NK-92 (cell line): ENCODE measurements around the gene B4GALT3.

Source experiments
- DNase-seq: peaks from one replicate; lab custom pipeline; 2025; ENCODE audit not compliant: unreplicated experiment; lab: John Stamatoyannopoulos, UW

The B4GALT3 gene

GRCh38 chr1:161163793-161164192, 13.5 kb downstream of the B4GALT3 start:
- DNase-seq: no peak

- DNase-seq: no peak
Observed at GRCh38 chr1:161162806-161163205, 14.5 kb downstream of the B4GALT3 start.

GRCh38 chr1:161162052-161162451, 15.3 kb downstream of the B4GALT3 start:
- no peak for DNase-seq

GRCh38 chr1:161161652-161162051, 15.7 kb downstream of the B4GALT3 start:
- DNase-seq: no peak

- DNase-seq: no peak
Observed at GRCh38 chr1:161160671-161161145, 16.6 kb downstream of the B4GALT3 start.

GRCh38 chr1:161159913-161160243, 17.4 kb downstream of the B4GALT3 start:
- no peak for DNase-seq

- peak; percentile 39 for DNase-seq
Observed at GRCh38 chr1:161159087-161159912, 18.0 kb downstream of the B4GALT3 start, which contains the start of gene USP21. USP21 (plus strand) TSS chr1:161159500; CDS start chr1:161160641, 1,141 bp downstream.

GRCh38 chr1:161158316-161159010, 18.8 kb downstream of the B4GALT3 start:
- no peak for DNase-seq

- DNase-seq: no peak
Observed at GRCh38 chr1:161157867-161158266, 19.4 kb downstream of the B4GALT3 start.

- peak; percentile 32 for DNase-seq
Observed at GRCh38 chr1:161153682-161154337, 23.5 kb downstream of the B4GALT3 start, which contains the start of gene UFC1. UFC1 (plus strand) TSS chr1:161153978; CDS start chr1:161153998, 20 bp downstream.

- no peak for DNase-seq
Observed at GRCh38 chr1:161153176-161153575, 24.1 kb downstream of the B4GALT3 start.

- DNase-seq: no peak
Observed at GRCh38 chr1:161145832-161146231, 31.5 kb downstream of the B4GALT3 start.

- DNase-seq: no peak
Observed at GRCh38 chr1:161140755-161141400, 36.4 kb downstream of the B4GALT3 start.

- no peak for DNase-seq
Observed at GRCh38 chr1:161139766-161140165, 37.5 kb downstream of the B4GALT3 start.

- DNase-seq: no peak
Observed at GRCh38 chr1:161138431-161138830, 38.9 kb downstream of the B4GALT3 start.

- DNase-seq: no peak
Observed at GRCh38 chr1:161137881-161138280, 39.4 kb downstream of the B4GALT3 start.

GRCh38 chr1:161133220-161133740, 44.0 kb downstream of the B4GALT3 start:
- DNase-seq: no peak

GRCh38 chr1:161132410-161133219, 44.7 kb downstream of the B4GALT3 start, which contains the start of gene DEDD:
DEDD (minus strand) TSS chr1:161132667; CDS start chr1:161124462, 8,205 bp downstream.
- peak; percentile 45 for DNase-seq

- no peak for DNase-seq
Observed at GRCh38 chr1:161131523-161132409, 45.5 kb downstream of the B4GALT3 start.
